Bronchial epithelial cell (primary cell): ENCODE results near the gene MRTO4. TPM values are rescaled to one million over a fixed set of nuclear protein-coding genes. Genes with fewer than 3 reads are reported as not detected.
"Not testable (repeated sequence)": the region's sequence is repeated elsewhere in the genome, so short reads cannot be mapped to it uniquely, and the experiment has no call there.

Source experiments
- DNase-seq: peaks from one replicate; pipeline ENCODE4 v3.0.0-alpha.2; 2010; ENCODE audit warnings: low read depth
- FAIRE-seq: peaks from 2 replicates; lab custom pipeline; 2011; peaks lifted over from hg19 to GRCh38; lab: Jason Lieb, UNC
- H3K27me3 ChIP-seq: 2 replicates; pipeline ENCODE4 v1.5.1; 2011; ENCODE audit warnings: low read length; ENCODE audit not compliant: control insufficient read depth, insufficient read depth
- H3K36me3 ChIP-seq: 2 replicates; pipeline ENCODE4 v1.5.1; 2011; ENCODE audit warnings: low read length; ENCODE audit not compliant: control insufficient read depth, insufficient read depth
- H3K4me3 ChIP-seq: 2 replicates; pipeline ENCODE4 v1.5.1; 2011; ENCODE audit warnings: mild to moderate bottlenecking, low read depth, low read length, control low read depth
- CTCF ChIP-seq: IDR thresholded peaks from 2 replicates; pipeline ENCODE4 v1.5.1; 2011; ENCODE audit warnings: mild to moderate bottlenecking, moderate library complexity, low read length, control low read depth, inconsistent platforms; ENCODE audit not compliant: insufficient read depth, severe bottlenecking
- total RNA-seq: library from RNA; depleted of rRNA; stranded (reverse); fragments of >200 nt; gene quantifications from 2 replicates; pipeline ENCODE4 v1.2.1, GENCODE V29; 2014

The MRTO4 gene
- total RNA-seq, 1 donor from 2014 or later, result 55.5 TPM

GRCh38 chr1:19210772-19211549 is 40.6 kb upstream of the MRTO4 start:
- peak; percentile 23 for DNase-seq
- no peak for FAIRE-seq

GRCh38 chr1:19212167-19212566 is 39.4 kb upstream of the MRTO4 start:
- peaks cover 1% of the 10 kb centered on the region for H3K36me3 ChIP-seq
- DNase-seq, result no peak
- no peak for TF ChIP-seq CTCF
- H3K27me3 ChIP-seq, result no peaks in the 10 kb centered on the region
- H3K4me3 ChIP-seq, result no peak overlapping the region
- no peak for FAIRE-seq

More at GRCh38 chr1:19210772-19211549, 40.6 kb upstream of the MRTO4 start:
- Histone ChIP-seq H3K27me3 (no peaks in the 10 kb centered on the region), H3K4me3 (peak overlapping the region; percentile 70), H3K36me3 (peaks cover 2% of the 10 kb centered on the region)
- no peak for TF ChIP-seq CTCF

- Histone ChIP-seq H3K36me3 (peaks cover 1% of the 10 kb centered on the region), H3K4me3 (no peak overlapping the region), H3K27me3 (no peaks in the 10 kb centered on the region)
- TF ChIP-seq CTCF, result no peak
- DNase-seq (no peak), FAIRE-seq (no peak)
These were observed 38.0 kb upstream of the MRTO4 start for GRCh38 chr1:19213580-19213979.

- FAIRE-seq, DNase-seq, H3K4me3 ChIP-seq, H3K36me3 ChIP-seq, H3K27me3 ChIP-seq: not testable (repeated sequence)
These were observed 35.0 kb upstream of the MRTO4 start for GRCh38 chr1:19216585-19216984.

- Histone ChIP-seq H3K4me3 (no peak overlapping the region), H3K27me3 (no peaks in the 10 kb centered on the region), H3K36me3 (peaks cover 17% of the 10 kb centered on the region)
- DNase-seq (no peak), FAIRE-seq (no peak)
- TF ChIP-seq CTCF, result no peak
These were observed 32.2 kb upstream of the MRTO4 start for GRCh38 chr1:19219451-19219850.

- Histone ChIP-seq H3K27me3 (no peaks in the 10 kb centered on the region), H3K36me3 (peaks cover 22% of the 10 kb centered on the region), H3K4me3 (no peak overlapping the region)
- no peak for FAIRE-seq
- no peak for TF ChIP-seq CTCF
- DNase-seq, result no peak
These were observed 31.3 kb upstream of the MRTO4 start for GRCh38 chr1:19220080-19220846.
